Keratinocyte (primary cell): Measurements from ENCODE around the gene TSC1. TPM values are rescaled to one million over a fixed set of nuclear protein-coding genes. Genes with fewer than 3 reads are reported as not detected.

ENCODE experiments used
- DNase-seq: peaks from one replicate; pipeline ENCODE4 v3.0.0-alpha.2; 2011; ENCODE audit warnings: low read depth, missing footprints, low spot score
- FAIRE-seq: peaks from 2 replicates; lab custom pipeline; 2011; peaks lifted over from hg19 to GRCh38; lab: Jason Lieb, UNC
- H2AFZ ChIP-seq: 2 replicates; pipeline ENCODE4 v1.6.0; 2012; ENCODE audit warnings: low read length, control low read depth, inconsistent platforms; ENCODE audit not compliant: control insufficient read depth
- H3K27ac ChIP-seq: 2 replicates; pipeline ENCODE4 v1.5.1; 2011; ENCODE audit warnings: low read length; ENCODE audit not compliant: control insufficient read depth, insufficient read depth
- H3K27me3 ChIP-seq: 3 replicates; pipeline ENCODE4 v1.6.0; 2011; ENCODE audit warnings: low read length; ENCODE audit not compliant: control insufficient read depth, insufficient read depth; ENCODE audit errors: extremely low read depth
- H3K36me3 ChIP-seq, 2 experiments: 2 replicates in 1 of 2; 3 replicates in 1 of 2; pipeline ENCODE4 v1.5.1; 2011; ENCODE audit warnings: low read length in 2 of 2, mild to moderate bottlenecking in 1 of 2; ENCODE audit not compliant: control insufficient read depth in 2 of 2, insufficient read depth in 2 of 2; ENCODE audit errors: extremely low read depth in 1 of 2
- H3K4me1 ChIP-seq: 3 replicates; pipeline ENCODE4 v1.5.1; 2011; ENCODE audit warnings: low read length; ENCODE audit not compliant: control insufficient read depth, insufficient read depth; ENCODE audit errors: extremely low read depth
- H3K4me2 ChIP-seq: 3 replicates; pipeline ENCODE4 v1.6.0; 2011; ENCODE audit warnings: low read depth, low read length; ENCODE audit not compliant: control insufficient read depth, insufficient read depth; ENCODE audit errors: extremely low read depth
- H3K4me3 ChIP-seq, 3 experiments: fragments of 200-600 bp in 1 of 3; sonication (generic) in 1 of 3; 2 replicates in 2 of 3; 3 replicates in 1 of 3; pipeline ENCODE4 v1.5.1; 2011 to 2016; ENCODE audit warnings: low read length in 3 of 3, mild to moderate bottlenecking in 3 of 3, control low read depth in 2 of 3, inconsistent platforms in 1 of 3, low read depth in 1 of 3, mixed read lengths in 1 of 3, mixed run types in 1 of 3, moderate library complexity in 1 of 3; ENCODE audit not compliant: control insufficient read depth in 2 of 3, insufficient read depth in 2 of 3; ENCODE audit errors: extremely low read depth in 1 of 3
- H3K79me2 ChIP-seq: 2 replicates; pipeline ENCODE4 v1.6.0; 2012; ENCODE audit warnings: low read length; ENCODE audit not compliant: control insufficient read depth, insufficient read depth
- H3K9ac ChIP-seq: 3 replicates; pipeline ENCODE4 v1.6.0; 2011; ENCODE audit warnings: low read length; ENCODE audit not compliant: control insufficient read depth, insufficient read depth; ENCODE audit errors: extremely low read depth
- H3K9me1 ChIP-seq: 3 replicates; pipeline ENCODE4 v1.6.0; 2011; ENCODE audit warnings: low read length; ENCODE audit not compliant: control insufficient read depth, insufficient read depth; ENCODE audit errors: extremely low read depth
- H3K9me3 ChIP-seq: 2 replicates; pipeline ENCODE4 v1.5.1; 2012; ENCODE audit warnings: low read depth, low read length; ENCODE audit not compliant: control insufficient read depth
- H4K20me1 ChIP-seq: 3 replicates; pipeline ENCODE4 v1.6.0; 2011; ENCODE audit warnings: low read length; ENCODE audit not compliant: control insufficient read depth, insufficient read depth; ENCODE audit errors: extremely low read depth
- EZH2 ChIP-seq: IDR thresholded peaks from one replicate; pipeline ENCODE4 v1.6.1; 2012; ENCODE audit warnings: inconsistent platforms, mild to moderate bottlenecking, low read length, moderate library complexity
- dilution Hi-C: fragments of 300-500 bp; cut with MboI; formaldehyde crosslinking; loops from one replicate; pipeline ENCODE4 v1.7.0; 2020; ENCODE audit warnings: low sequenced_read_pairs; ENCODE audit not compliant: extremely low pct_ligation_motif_present
- polyA plus RNA-seq, 5 experiments: library from polyadenylated mRNA; depleted of rRNA in 3 of 5; stranded (reverse) in 3 of 5; stranded (forward) in 1 of 5; unstranded in 1 of 5; fragments of >200 nt; gene quantifications; 1 replicate in 1 of 5; 2 replicates in 3 of 5; 3 replicates in 1 of 5; pipeline versions ENCODE4 v1.2.1 to v1.2.3, GENCODE V29; 2011 to 2012; ENCODE audit warnings: missing spikeins in 2 of 5, low read depth in 1 of 5, low replicate concordance in 1 of 5
- TF ChIP-seq, protein P1 (sequence below), 3 experiments: IDR thresholded peaks in 1 of 3; conservative IDR thresholded peaks in 1 of 3; optimal IDR thresholded peaks in 1 of 3; 2 replicates in 2 of 3; 3 replicates in 1 of 3; pipeline versions ENCODE3 to v1.5.1; 2011; ENCODE audit warnings: low read length in 3 of 3, mild to moderate bottlenecking in 3 of 3, moderate library complexity in 2 of 3, control low read depth in 1 of 3, inconsistent platforms in 1 of 3; ENCODE audit not compliant: insufficient read depth in 2 of 3; ENCODE audit errors: extremely low read depth in 1 of 3

Gene TSC1
- polyA plus RNA-seq, 1 donor (not counting 4 experiments of a cell fraction or from before 2014, with no cell fraction given) = 26.1 TPM

GRCh38 chr9:132908635-132909034 is 35.8 kb downstream of the TSC1 start:
- Histone ChIP-seq H3K9ac (no peak overlapping the region), H3K36me3 (peaks cover 16 to 17% of the 10 kb centered on the region in 2 experiments), H3K9me3 (no peaks in the 10 kb centered on the region), H3K27ac (no peak overlapping the region), H3K27me3 (no peaks in the 10 kb centered on the region), H3K4me1 (no peaks in the 10 kb centered on the region), H3K79me2 (no peaks in the 10 kb centered on the region), H3K4me2 (no peak overlapping the region), H3K9me1 (no peaks in the 10 kb centered on the region), H2AFZ (no peak overlapping the region), H3K4me3 (no peak overlapping the region), H4K20me1 (no peaks in the 10 kb centered on the region)
- no peak for DNase-seq
- TF ChIP-seq EZH2 = no peak
- TF ChIP-seq, protein P1, sequence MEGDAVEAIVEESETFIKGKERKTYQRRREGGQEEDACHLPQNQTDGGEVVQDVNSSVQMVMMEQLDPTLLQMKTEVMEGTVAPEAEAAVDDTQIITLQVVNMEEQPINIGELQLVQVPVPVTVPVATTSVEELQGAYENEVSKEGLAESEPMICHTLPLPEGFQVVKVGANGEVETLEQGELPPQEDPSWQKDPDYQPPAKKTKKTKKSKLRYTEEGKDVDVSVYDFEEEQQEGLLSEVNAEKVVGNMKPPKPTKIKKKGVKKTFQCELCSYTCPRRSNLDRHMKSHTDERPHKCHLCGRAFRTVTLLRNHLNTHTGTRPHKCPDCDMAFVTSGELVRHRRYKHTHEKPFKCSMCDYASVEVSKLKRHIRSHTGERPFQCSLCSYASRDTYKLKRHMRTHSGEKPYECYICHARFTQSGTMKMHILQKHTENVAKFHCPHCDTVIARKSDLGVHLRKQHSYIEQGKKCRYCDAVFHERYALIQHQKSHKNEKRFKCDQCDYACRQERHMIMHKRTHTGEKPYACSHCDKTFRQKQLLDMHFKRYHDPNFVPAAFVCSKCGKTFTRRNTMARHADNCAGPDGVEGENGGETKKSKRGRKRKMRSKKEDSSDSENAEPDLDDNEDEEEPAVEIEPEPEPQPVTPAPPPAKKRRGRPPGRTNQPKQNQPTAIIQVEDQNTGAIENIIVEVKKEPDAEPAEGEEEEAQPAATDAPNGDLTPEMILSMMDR (optimal IDR thresholded peaks at IDR 0.05 in 1 of 3, IDR thresholded peaks at IDR 0.05 in 1 of 3, conservative IDR thresholded peaks at IDR 0.05 in 1 of 3; ENCODE audit: extremely low read depth in 1 of 3, insufficient read depth in 2 of 3, low read length in 3 of 3) = no peak
- dilution Hi-C loops = no loop called here
- no peak for FAIRE-seq

DNA sequence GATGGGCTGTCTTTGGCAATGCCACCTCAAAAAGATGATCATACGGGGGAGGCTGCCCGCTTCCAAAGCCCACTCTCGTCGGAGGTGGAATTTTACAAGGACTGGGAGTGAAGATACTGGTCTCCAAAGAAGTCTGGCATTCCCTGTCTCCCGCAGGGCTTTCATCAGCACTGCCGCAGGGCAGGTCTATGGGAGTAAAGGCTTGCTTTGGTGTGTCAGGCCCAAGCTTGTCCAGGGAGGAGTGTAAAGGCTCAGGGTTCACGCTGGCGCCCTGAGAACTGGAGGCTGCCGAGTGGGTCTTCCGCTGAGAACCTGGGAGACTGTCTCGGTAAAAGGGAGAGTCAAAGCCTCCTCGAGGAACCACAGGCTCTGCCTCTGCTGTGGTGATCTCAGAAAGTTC is 38.7 kb downstream of the TSC1 start:
- TF ChIP-seq, protein P1 (optimal IDR thresholded peaks at IDR 0.05 in 1 of 3, IDR thresholded peaks at IDR 0.05 in 1 of 3, conservative IDR thresholded peaks at IDR 0.05 in 1 of 3; ENCODE audit: extremely low read depth in 1 of 3, insufficient read depth in 2 of 3, low read length in 3 of 3) = no peak
- no peak for TF ChIP-seq EZH2
- Histone ChIP-seq H3K79me2 (no peaks in the 10 kb centered on the region), H3K9me3 (no peaks in the 10 kb centered on the region), H3K9me1 (no peaks in the 10 kb centered on the region), H3K36me3 (peaks cover 15 to 19% of the 10 kb centered on the region in 2 experiments), H3K4me3 (no peak overlapping the region), H3K4me1 (no peaks in the 10 kb centered on the region), H3K27me3 (no peaks in the 10 kb centered on the region), H3K4me2 (no peak overlapping the region), H2AFZ (no peak overlapping the region), H3K27ac (no peak overlapping the region), H4K20me1 (no peaks in the 10 kb centered on the region), H3K9ac (no peak overlapping the region)
- FAIRE-seq (no peak), DNase-seq (no peak)
- dilution Hi-C loops = no loop called here
